ENCODE results near the gene PALM3.
"Not testable (repeated sequence)": the region's sequence is repeated elsewhere in the genome, so short reads cannot be mapped to it uniquely, and the experiment has no call there.

The PALM3 gene

GRCh38 chr19:14030997-14031718 lies 30.7 kb downstream of the PALM3 start:
- no peak for DNase-seq

GRCh38 chr19:14028901-14029300 lies 33.0 kb downstream of the PALM3 start:
- DNase-seq, result no peak

GRCh38 chr19:14027856-14028450 lies 33.9 kb downstream of the PALM3 start, which contains the start of gene RLN3:
RLN3 (plus strand) TSS chr19:14028148; CDS start chr19:14028205, 57 bp downstream.
- DNase-seq, result no peak

DNA sequence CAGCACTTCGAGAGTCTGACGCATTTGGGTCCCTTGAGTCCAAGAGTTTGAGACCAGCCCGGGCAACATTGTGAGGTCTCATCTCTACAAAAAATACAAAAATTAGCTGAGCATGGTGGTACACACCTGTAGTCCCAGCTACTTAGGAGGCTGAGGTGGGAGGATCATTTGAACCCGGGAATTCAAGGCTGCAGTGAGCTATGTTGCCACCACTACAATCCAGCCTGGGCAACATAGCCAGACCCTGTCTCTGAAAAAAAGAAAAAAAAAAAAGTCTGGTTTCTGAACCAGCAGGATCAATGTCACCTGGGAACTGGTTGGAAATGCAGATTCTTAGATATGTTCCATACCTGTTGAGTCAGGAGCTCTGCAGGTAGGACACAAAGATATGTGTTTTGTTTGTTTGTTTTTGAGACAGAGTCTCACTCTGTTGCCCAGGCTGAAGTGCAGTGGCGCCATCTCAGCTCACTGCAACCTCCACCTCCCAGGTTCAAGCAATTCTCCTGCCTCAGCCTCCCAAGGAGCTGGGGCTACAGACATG lies 35.2 kb downstream of the PALM3 start:
- DNase-seq, result not testable (repeated sequence)

DNA sequence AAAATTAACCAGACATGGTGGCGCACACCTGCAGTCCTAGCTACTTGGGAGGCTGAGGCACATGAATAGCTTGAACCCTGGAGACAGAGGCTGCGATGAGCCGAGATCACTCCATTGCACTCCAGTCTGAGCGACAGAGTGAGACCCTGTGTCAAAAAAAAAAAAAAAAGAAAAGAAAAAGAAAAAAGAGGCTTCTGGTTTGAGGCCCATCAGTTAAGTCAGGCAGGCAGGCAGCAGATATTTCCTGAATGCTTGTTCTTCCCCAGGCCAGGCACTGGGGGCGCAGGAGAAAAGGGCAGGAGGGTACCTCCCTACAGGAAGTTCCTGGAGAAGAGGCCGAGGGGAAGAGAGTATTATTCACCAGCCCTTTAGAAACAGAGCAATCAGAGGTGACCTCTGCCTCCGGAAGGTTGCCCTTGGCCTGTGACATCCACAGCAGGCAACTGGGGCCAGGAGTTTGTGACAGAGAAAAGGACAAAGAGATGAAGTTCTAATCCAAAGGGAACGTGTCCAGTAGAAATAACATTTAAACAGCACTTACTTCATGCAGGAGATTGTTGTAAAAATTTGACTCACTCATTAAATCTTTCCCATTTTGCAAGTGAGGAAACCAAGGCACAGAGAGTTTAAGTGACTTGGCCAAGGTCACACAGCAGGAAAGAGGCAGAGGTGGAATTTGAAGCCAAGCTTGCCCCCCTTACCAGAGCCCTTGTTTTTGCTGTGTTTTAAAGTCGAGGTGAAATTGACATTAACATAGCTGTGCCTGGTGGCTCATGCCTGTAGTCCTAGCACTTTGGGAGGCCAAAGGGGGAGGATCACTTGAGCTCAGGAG lies 38.3 kb downstream of the PALM3 start:
- peak; percentile 66 for DNase-seq

- DNase-seq, result no peak
Measured at GRCh38 chr19:14022469-14022868, 39.4 kb downstream of the PALM3 start.

- DNase-seq, result no peak
Measured at GRCh38 chr19:14021474-14021873, 40.4 kb downstream of the PALM3 start.

DNA sequence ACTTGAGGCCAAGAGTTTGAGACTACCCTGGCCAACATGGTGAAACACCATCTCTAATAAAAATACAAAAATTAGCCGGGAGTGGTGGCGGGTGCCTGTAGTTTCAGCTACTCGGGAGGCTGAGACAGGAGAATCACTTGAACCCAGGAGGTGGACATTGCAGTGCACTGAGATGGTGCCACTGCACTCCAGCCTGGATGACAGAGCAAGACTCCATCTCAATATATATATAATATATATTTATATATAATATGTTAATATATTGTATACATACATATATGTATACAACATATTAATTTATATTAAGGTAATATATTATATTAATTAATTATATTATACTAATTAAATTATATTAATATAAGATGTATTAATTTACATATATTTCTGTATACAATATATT lies 42.1 kb downstream of the PALM3 start:
- not testable (repeated sequence) for DNase-seq

DNA sequence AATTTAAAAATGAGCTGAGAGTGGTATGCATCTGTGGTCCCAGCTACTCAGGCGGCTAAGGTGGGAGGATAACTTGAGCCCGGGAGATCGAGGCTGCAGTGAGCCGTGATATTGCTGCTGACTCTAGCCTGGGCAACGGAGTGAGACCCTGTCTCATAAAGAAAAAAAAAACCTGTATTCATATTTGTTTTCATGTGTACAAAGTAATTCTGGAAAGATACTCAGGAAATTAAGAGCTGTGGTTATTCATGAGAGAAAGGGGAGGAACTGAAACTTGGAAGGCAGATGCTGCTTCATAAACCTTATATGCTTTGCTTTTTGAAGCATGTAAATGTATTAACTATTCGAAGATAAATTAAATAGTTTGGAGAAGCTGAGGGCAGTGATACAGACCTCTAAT lies 42.8 kb downstream of the PALM3 start:
- DNase-seq, result no peak

GRCh38 chr19:14015524-14016035 lies 46.3 kb downstream of the PALM3 start:
- no peak for DNase-seq

GRCh38 chr19:14012378-14012915 lies 49.4 kb downstream of the PALM3 start:
- DNase-seq, result no peak

GRCh38 chr19:14006766-14007562 lies 54.9 kb downstream of the PALM3 start:
- no peak for DNase-seq

GRCh38 chr19:14006085-14006765 lies 55.7 kb downstream of the PALM3 start, which contains the start of gene RFX1:
RFX1 (minus strand) TSS chr19:14006320; CDS start chr19:13993843, 12,477 bp downstream.
- peak; percentile 100 for DNase-seq

DNA sequence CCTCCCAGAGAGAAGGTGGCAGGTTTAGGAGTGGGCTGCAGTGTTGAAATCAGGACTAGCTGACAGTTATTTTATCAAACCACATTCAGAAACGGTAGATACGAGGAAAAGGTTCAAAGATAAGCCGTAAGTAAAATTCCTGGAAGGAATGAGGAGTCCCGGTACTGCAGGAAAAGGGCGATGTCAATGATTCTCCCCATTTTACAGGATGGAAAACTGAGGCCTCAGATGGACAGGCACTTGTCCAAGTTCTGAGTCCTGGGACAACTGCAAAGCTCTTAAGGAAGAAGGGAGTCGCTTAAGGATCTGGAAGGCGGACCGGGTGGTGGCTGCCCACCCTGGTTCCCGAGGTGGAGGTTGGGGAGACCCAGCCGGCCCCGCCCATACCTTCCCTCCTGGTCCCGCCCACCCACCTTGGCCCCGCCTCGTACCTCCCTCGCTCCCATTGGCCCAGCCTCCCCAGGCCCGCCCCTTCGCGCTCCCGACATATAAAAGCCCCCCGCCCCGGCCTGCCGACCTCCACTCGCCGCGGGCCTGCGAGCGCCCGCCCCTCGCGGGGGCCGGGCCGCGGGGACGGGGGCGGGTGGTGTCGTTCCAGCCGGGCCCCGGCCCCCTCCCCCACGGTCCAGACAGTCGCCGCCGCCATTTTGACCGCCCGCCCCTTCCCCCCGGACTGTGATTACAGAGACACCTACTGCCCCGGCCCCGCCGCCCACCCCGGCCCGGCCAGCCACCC lies 56.4 kb downstream of the PALM3 start:
- DNase-seq, result peak; percentile 80

GRCh38 chr19:14004619-14005348 lies 57.1 kb downstream of the PALM3 start:
- peak; percentile 4 for DNase-seq
